ENCODE data around the gene GALNT12. TPM values are rescaled to one million over a fixed set of nuclear protein-coding genes. Genes with fewer than 3 reads are reported as not detected.

The GALNT12 gene
- total and polyA plus RNA-seq, 2 donors (not counting 1 experiment from before 2014, with no cell fraction given), result 3.2 to 4.5 TPM

- Mint-ChIP-seq H3K4me3 (no peak overlapping the region), H3K27me3 (peaks cover 37% of the 10 kb centered on the region), H3K4me1 (no peaks in the 10 kb centered on the region), H3K27ac (no peak overlapping the region), H3K9me3 (ENCODE audit: insufficient read depth) (peaks cover 2% of the 10 kb centered on the region)
- no peaks in the 10 kb centered on the region for H3K79me2 ChIP-seq (ENCODE audit: control insufficient read depth, insufficient read depth, low read length)
- TF ChIP-seq, protein P1, sequence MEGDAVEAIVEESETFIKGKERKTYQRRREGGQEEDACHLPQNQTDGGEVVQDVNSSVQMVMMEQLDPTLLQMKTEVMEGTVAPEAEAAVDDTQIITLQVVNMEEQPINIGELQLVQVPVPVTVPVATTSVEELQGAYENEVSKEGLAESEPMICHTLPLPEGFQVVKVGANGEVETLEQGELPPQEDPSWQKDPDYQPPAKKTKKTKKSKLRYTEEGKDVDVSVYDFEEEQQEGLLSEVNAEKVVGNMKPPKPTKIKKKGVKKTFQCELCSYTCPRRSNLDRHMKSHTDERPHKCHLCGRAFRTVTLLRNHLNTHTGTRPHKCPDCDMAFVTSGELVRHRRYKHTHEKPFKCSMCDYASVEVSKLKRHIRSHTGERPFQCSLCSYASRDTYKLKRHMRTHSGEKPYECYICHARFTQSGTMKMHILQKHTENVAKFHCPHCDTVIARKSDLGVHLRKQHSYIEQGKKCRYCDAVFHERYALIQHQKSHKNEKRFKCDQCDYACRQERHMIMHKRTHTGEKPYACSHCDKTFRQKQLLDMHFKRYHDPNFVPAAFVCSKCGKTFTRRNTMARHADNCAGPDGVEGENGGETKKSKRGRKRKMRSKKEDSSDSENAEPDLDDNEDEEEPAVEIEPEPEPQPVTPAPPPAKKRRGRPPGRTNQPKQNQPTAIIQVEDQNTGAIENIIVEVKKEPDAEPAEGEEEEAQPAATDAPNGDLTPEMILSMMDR (IDR thresholded peaks at IDR 0.05), result no peak
- TF ChIP-seq EZH2 (IDR thresholded peaks at IDR 0.05; ENCODE audit: borderline replicate concordance, insufficient read depth, low read depth, low read length, poor library complexity, severe bottlenecking), result no peak
- CTCF ChIA-PET, result no interaction called here
- no peaks in the 10 kb centered on the region for H4K20me1 ChIP-seq (ENCODE audit: control insufficient read depth, insufficient read depth, low read length, poor library complexity, severe bottlenecking)
- ATAC-seq (ENCODE audit: low read depth) (no peak), DNase-seq (no peak)
- H2AFZ ChIP-seq (ENCODE audit: insufficient read depth, low read depth, low read length, poor library complexity, severe bottlenecking), result no peak overlapping the region
- H3K4me1 ChIP-seq (ENCODE audit: control insufficient read depth in 2 of 2, insufficient read depth in 2 of 2, low read length in 2 of 2), result no peaks in the 10 kb centered on the region
- no peaks in the 10 kb centered on the region for H3K36me3 ChIP-seq (replicated peaks in 1 of 2; ENCODE audit: control extremely low read depth in 1 of 2, control insufficient read depth in 1 of 2, extremely low read depth in 1 of 2, insufficient read depth in 2 of 2, low read length in 1 of 2)
- no peak overlapping the region for H3K9ac ChIP-seq (ENCODE audit: low read length)
- POLR2A ChIA-PET, result no interaction called here
- H3K9me3 ChIP-seq (ENCODE audit: control extremely low read depth in 1 of 3, control insufficient read depth in 2 of 3, insufficient read depth in 1 of 3, low read length in 2 of 3), result no peaks in the 10 kb centered on the region
- H3K4me2 ChIP-seq (replicated peaks; ENCODE audit: low read depth, low read length, poor library complexity, severe bottlenecking), result no peak overlapping the region
- intact Hi-C loops (cut with micrococcal nuclease), result no loop called here
- 89% methylated on average over 4 of the region's 6 CpGs for whole genome bisulfite sequencing (ENCODE audit: insufficient coverage)
- no peak overlapping the region for H3K4me3 ChIP-seq (ENCODE audit: control extremely low read depth in 1 of 5, extremely low read depth in 1 of 5, insufficient read depth in 1 of 5, low read depth in 2 of 5, low read length in 4 of 5)
- H3K27me3 ChIP-seq (replicated peaks in 1 of 4; ENCODE audit: control extremely low read depth in 1 of 4, control insufficient read depth in 3 of 4, insufficient read depth in 4 of 4, low read length in 3 of 4), result peaks cover 0 to 3% (median 2%) of the 10 kb centered on the region in 4 experiments
- no peak overlapping the region for H3K27ac ChIP-seq (ENCODE audit: low read length in 2 of 2)
These were observed 80.5 kb downstream of the GALNT12 start for GRCh38 chr9:98887918-98888510.

- Mint-ChIP-seq H3K27ac (no peak overlapping the region), H3K9me3 (ENCODE audit: insufficient read depth) (peaks cover 2% of the 10 kb centered on the region), H3K27me3 (peaks cover 29% of the 10 kb centered on the region), H3K4me1 (no peaks in the 10 kb centered on the region), H3K4me3 (no peak overlapping the region)
- Histone ChIP-seq H3K9me3 (ENCODE audit: control extremely low read depth in 1 of 3, control insufficient read depth in 2 of 3, insufficient read depth in 1 of 3, low read length in 2 of 3) (no peaks in the 10 kb centered on the region), H3K27ac (ENCODE audit: low read length in 2 of 2) (no peak overlapping the region), H4K20me1 (ENCODE audit: control insufficient read depth, insufficient read depth, low read length, poor library complexity, severe bottlenecking) (no peaks in the 10 kb centered on the region), H3K4me1 (ENCODE audit: control insufficient read depth in 2 of 2, insufficient read depth in 2 of 2, low read length in 2 of 2) (no peaks in the 10 kb centered on the region), H3K36me3 (replicated peaks in 1 of 2; ENCODE audit: control extremely low read depth in 1 of 2, control insufficient read depth in 1 of 2, extremely low read depth in 1 of 2, insufficient read depth in 2 of 2, low read length in 1 of 2) (no peaks in the 10 kb centered on the region), H3K4me2 (replicated peaks; ENCODE audit: low read depth, low read length, poor library complexity, severe bottlenecking) (no peak overlapping the region), H3K27me3 (replicated peaks in 1 of 4; ENCODE audit: control extremely low read depth in 1 of 4, control insufficient read depth in 3 of 4, insufficient read depth in 4 of 4, low read length in 3 of 4) (peaks cover 0 to 3% (median 2%) of the 10 kb centered on the region in 4 experiments), H3K79me2 (ENCODE audit: control insufficient read depth, insufficient read depth, low read length) (no peaks in the 10 kb centered on the region), H2AFZ (ENCODE audit: insufficient read depth, low read depth, low read length, poor library complexity, severe bottlenecking) (no peak overlapping the region), H3K4me3 (ENCODE audit: control extremely low read depth in 1 of 5, extremely low read depth in 1 of 5, insufficient read depth in 1 of 5, low read depth in 2 of 5, low read length in 4 of 5) (no peak overlapping the region), H3K9ac (ENCODE audit: low read length) (no peak overlapping the region)
- intact Hi-C loops (cut with micrococcal nuclease), result no loop called here
- 88% methylated on average over 1 of the region's 4 CpGs for WGBS (ENCODE audit: insufficient coverage)
- TF ChIP-seq, protein P1 (IDR thresholded peaks at IDR 0.05), result no peak
- TF ChIP-seq EZH2 (IDR thresholded peaks at IDR 0.05; ENCODE audit: borderline replicate concordance, insufficient read depth, low read depth, low read length, poor library complexity, severe bottlenecking), result no peak
- ChIA-PET CTCF (no interaction called here), POLR2A (no interaction called here)
- ATAC-seq (ENCODE audit: low read depth), result no peak
- DNase-seq, result no peak
These were observed 81.4 kb downstream of the GALNT12 start for GRCh38 chr9:98888801-98889421.
